ENCODE data around the gene CXorf65.
A peak's percentile ranks its signal among the peaks of the same experiment; 100 is the strongest.

CXorf65 gene

GRCh38 chrX:71107245-71107644 lies 705 bp upstream of the CXorf65 start:
- DNase-seq (ENCODE audit: low read depth in 2 of 2), result no peak

DNA sequence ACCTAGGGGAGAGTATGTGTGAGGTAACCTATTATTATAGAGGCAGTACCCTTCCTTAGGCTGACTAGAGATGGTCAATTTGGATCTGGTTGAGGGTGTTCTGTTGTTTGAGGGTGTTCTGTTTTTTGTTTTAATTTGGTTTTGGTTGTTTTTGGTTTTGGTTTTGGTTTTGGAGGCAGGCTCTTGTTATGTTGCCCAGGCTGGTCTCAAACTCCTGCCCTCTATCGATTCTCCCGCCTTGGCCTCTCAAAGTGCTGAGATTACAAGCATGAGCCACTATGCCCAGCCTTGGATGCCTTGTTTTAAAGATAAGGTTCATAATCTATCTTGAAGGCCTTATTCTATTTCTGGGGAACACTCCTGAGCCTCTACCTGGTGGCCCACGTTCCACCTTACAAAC lies 912 bp downstream of the CXorf65 start:
- no peak for DNase-seq (ENCODE audit: low read depth in 2 of 2)

GRCh38 chrX:71103110-71103983 lies 3.2 kb downstream of the CXorf65 start:
- no peak for DNase-seq (ENCODE audit: low read depth in 2 of 2)

DNA sequence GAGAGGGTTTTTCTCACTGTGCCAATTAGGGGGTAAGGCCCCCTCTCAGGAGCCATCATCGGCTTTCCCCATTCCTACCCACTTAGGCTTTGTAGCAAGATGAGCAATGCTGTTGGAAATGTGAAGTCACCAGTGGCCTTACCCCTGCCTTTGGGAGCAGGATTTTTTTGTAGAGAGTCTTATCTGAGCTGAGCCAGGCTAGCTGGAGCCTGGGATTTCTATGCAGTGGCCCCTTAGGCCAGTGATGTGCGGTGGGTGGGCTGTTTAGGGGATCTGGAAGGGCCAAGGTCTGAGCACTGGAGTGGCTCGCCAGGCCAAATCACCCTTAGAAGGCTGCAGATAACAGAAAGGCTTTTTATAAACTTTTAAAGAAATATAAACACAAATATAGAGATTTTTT lies 4.2 kb downstream of the CXorf65 start:
- no peak for DNase-seq (ENCODE audit: low read depth in 2 of 2)

DNA sequence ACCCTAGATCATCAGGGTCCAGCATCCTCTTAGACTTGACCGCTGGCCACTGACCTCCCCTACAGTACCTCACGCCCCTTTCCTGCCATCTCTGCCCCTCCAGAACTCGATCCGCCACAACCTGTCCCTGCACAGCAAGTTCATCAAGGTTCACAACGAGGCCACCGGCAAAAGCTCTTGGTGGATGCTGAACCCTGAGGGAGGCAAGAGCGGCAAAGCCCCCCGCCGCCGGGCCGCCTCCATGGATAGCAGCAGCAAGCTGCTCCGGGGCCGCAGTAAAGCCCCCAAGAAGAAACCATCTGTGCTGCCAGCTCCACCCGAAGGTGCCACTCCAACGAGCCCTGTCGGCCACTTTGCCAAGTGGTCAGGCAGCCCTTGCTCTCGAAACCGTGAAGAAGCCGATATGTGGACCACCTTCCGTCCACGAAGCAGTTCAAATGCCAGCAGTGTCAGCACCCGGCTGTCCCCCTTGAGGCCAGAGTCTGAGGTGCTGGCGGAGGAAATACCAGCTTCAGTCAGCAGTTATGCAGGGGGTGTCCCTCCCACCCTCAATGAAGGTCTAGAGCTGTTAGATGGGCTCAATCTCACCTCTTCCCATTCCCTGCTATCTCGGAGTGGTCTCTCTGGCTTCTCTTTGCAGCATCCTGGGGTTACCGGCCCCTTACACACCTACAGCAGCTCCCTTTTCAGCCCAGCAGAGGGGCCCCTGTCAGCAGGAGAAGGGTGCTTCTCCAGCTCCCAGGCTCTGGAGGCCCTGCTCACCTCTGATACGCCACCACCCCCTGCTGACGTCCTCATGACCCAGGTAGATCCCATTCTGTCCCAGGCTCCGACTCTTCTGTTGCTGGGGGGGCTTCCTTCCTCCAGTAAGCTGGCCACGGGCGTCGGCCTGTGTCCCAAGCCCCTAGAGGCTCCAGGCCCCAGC lies 5.7 kb downstream of the CXorf65 start:
- no peak for DNase-seq (ENCODE audit: low read depth in 2 of 2)

DNA sequence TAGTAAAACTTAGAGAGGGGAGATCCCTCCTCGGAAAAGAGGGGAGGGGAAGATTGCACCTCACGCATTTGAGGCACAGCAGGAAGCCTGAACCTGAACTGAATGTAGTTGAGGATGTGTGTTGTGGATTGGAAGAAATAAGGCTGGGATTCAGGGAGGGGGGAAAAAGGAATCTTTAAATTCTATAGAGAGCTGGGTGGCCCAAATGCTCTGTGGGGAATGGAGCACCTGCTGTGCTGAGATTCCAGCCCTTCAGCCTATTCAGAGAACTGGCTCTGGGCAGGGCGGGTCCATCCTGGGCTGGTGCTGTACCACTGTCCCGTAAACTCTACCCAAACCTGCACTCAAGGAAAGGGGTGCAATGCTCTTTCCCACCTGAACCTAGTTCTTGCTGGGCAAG lies 6.8 kb downstream of the CXorf65 start:
- no peak for DNase-seq (ENCODE audit: low read depth in 2 of 2)

GRCh38 chrX:71098951-71099506 lies 7.5 kb downstream of the CXorf65 start:
- no peak for DNase-seq (ENCODE audit: low read depth in 2 of 2)

DNA sequence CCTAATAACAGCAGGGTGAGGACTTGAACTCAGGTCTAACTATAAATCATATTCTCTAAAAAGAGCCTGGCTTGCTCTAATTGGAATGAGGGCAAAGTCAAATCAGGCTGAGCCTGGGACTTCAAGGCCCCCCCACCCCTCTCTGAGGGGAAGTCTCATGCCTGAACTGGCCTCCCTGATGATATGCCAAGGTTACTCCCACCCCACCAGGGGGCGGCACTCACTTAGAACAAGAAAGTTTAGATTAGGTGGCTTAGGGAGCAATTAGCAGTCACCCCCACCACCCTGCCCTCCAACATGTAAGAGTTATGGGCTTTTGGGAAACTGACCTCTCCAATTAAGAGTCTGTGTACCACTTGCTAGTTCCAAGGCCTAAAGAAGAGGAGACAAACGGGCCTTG lies 8.2 kb downstream of the CXorf65 start:
- peak; percentile 48 to 68 for DNase-seq (ENCODE audit: low read depth in 2 of 2)

- DNase-seq (ENCODE audit: low read depth in 2 of 2), result no peak
Observed at GRCh38 chrX:71096760-71097032, 9.8 kb downstream of the CXorf65 start.

GRCh38 chrX:71095981-71096759 lies 10.4 kb downstream of the CXorf65 start:
- no peak for DNase-seq (ENCODE audit: low read depth in 2 of 2)

DNA sequence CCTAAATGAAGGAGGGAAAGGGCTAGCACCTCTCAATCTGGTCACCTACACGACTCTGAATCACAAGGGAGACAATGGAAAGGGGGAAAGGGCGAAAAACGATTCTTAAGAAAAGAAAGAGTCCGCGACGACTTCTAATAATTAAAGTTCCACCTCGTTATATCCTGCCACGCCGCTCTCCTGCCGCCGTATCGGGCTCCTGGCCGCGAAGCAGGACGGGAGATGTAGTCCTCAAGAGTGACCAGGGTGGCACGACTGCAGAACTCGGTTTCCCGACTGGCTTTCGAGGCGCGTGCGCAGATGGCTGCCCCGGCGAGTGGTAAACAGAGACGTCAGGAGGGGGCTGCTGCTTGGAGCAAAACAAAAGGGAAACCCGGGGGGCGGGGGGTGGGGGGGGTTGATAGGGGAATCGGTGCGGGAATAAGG lies 11.0 kb downstream of the CXorf65 start, which contains the start of gene FOXO4:
FOXO4 (plus strand) TSS at position 297 of the 426 bp plus-strand sequence. CDS start 678 bp downstream, outside the sequence.
- peak; percentile 69 to 77 for DNase-seq (ENCODE audit: low read depth in 2 of 2)

- no peak for DNase-seq (ENCODE audit: low read depth in 2 of 2)
Observed at GRCh38 chrX:71095033-71095432, 11.5 kb downstream of the CXorf65 start.

GRCh38 chrX:71091263-71091662 lies 15.3 kb downstream of the CXorf65 start:
- DNase-seq (ENCODE audit: low read depth in 2 of 2), result no peak

DNA sequence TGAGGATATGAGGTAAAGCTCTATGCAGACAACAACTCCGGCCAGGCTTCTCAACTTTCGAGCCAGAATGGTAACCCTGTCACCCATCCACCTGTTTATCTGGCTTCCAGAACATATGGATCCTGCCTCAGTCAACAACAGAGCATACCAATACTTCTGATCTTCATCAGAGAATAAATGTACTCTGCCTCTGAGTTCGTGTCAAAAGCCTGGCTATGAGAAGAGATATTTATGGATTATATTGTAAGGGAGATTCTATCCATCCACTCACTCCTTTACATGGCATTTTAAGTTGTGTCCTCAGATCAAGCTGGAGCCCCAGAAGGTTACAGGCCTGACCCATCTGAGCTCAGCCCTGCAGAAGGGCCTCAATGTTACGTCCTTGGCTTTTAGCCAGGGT lies 20.6 kb downstream of the CXorf65 start:
- DNase-seq (ENCODE audit: low read depth in 2 of 2), result no peak

- no peak for DNase-seq (ENCODE audit: low read depth in 2 of 2)
Observed at GRCh38 chrX:71082822-71083221, 23.7 kb downstream of the CXorf65 start.

GRCh38 chrX:71082124-71082647 lies 24.4 kb downstream of the CXorf65 start:
- no peak for DNase-seq (ENCODE audit: low read depth in 2 of 2)

DNA sequence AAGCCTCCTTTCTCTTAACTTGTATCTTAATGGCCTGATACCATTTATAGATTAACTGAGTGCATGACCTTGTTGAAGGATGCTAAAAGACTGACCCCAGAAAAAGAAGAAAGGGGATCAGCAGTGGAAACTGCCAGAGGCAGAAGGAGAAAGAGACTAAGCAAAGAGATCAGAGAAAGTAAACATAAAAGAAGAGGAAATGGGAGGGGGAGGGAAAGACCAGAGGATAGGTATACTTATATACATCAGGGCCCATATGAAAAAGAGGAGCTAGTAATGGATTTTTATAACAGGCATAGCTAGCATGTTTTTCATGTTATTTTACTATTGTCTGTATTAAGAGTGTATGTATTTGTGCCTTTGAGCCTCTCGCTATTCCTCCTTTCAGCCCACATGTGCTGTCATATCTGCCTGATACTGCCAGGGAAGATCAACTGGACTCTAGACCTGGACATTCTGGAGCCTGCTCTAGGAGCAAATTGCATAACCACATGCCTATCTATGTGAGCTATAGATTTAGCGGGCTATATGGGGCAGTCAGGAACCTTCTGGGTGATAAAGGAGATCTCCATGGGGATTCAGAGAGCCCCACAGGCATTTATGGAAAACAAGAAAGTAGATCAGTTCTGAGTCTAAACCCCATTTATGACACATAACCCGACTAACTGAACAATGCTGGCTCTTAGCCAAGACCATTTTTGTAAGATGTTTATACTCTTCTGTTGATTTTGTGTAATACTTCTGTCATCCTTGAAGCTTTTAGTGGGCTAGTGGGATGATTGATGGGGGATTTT lies 25.0 kb downstream of the CXorf65 start:
- no peak for DNase-seq (ENCODE audit: low read depth in 2 of 2)

GRCh38 chrX:71070531-71070930 lies 36.0 kb downstream of the CXorf65 start:
- DNase-seq (ENCODE audit: low read depth in 2 of 2), result no peak

DNA sequence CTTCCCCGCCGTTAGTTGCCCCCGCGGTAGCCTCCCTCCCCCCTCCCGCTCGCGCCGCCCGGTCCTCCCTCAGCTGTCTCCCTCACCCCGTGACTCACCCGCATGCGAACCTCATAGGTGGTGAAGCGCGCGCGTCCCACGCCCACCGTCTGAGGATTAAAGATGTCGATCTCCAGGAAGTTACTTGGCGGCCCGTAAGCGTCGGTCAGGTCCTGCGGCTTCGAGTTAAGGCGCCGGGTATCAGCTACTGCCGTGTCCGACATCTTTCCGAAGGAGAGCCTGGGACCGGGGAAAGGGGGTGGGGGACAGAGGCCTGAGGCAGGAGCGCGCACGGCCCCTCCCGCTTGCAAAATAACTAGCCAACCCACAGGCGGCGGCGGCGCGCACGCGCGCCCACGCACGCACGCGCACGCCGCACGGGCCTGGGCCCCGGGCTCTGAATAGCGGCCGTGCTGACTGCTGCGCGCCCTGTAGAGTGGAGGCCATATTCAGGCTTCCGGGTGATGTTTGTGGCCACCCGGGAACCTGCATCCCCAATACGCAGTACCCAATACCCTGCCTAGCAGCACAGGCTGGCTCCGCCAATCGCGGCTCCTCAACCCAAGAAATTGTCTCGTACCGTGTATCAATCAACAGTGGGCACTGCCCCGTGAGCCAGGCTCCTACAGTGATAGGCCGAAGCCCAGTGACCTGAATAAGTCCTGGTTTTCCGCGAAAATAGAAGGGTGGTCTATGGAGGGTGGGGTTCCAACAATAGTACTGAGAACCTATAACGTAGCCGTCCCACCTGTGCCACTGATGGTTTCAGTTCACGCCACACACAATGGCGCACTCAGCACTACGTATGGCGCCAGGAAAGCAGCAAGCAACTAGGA lies 38.3 kb downstream of the CXorf65 start, which contains the start of gene SNX12:
SNX12 (minus strand) TSS at position 291 of the 875 bp plus-strand sequence; CDS start at position 263, 28 bp downstream.
- DNase-seq (ENCODE audit: low read depth in 2 of 2), result peak; percentile 69 to 74

- DNase-seq (ENCODE audit: low read depth in 2 of 2), result no peak
Observed at GRCh38 chrX:71067712-71068043, 38.9 kb downstream of the CXorf65 start.

All from stimulated activated CD8-positive, alpha-beta memory T cell treated with anti-CD3 and anti-CD28 coated beads, Interleukin-2, amount 100 ng/mL, for 1 hour (primary cell).